ENCODE measurements around the gene AKT1S1.

AKT1S1 gene

DNA sequence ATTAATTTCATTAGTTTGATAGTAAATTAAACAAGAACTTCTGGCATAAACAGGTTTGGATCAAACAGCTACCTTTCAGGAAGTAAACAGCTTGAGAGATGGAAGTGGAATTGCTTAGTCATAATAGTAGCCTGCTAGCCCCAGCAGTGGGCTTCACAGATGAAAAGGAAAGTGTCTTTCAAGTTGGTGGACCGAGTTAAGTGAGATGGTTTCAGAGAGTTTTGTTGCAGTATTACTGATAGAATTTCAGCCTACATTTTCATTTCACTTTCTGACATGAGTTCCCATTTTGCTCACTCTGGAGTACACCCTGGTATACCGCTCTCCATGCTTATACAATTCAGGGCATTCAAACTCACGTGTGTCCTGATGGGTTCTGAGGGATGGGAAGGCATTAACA lies 28.2 kb downstream of the AKT1S1 start:
- DNase-seq = no peak
- TF ChIP-seq, protein P1, sequence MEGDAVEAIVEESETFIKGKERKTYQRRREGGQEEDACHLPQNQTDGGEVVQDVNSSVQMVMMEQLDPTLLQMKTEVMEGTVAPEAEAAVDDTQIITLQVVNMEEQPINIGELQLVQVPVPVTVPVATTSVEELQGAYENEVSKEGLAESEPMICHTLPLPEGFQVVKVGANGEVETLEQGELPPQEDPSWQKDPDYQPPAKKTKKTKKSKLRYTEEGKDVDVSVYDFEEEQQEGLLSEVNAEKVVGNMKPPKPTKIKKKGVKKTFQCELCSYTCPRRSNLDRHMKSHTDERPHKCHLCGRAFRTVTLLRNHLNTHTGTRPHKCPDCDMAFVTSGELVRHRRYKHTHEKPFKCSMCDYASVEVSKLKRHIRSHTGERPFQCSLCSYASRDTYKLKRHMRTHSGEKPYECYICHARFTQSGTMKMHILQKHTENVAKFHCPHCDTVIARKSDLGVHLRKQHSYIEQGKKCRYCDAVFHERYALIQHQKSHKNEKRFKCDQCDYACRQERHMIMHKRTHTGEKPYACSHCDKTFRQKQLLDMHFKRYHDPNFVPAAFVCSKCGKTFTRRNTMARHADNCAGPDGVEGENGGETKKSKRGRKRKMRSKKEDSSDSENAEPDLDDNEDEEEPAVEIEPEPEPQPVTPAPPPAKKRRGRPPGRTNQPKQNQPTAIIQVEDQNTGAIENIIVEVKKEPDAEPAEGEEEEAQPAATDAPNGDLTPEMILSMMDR (IDR thresholded peaks at IDR 0.05) = no peak
- peaks cover 26% of the 10 kb centered on the region for H3K9me3 Mint-ChIP-seq
- peaks cover 28% of the 10 kb centered on the region for H3K4me1 Mint-ChIP-seq
- H3K36me3 Mint-ChIP-seq (ENCODE audit: low read depth) = peaks cover 46% of the 10 kb centered on the region
- no peak overlapping the region for H3K27ac Mint-ChIP-seq
- H3K4me3 Mint-ChIP-seq = peak overlapping the region; percentile 19
- H3K27me3 Mint-ChIP-seq (ENCODE audit: low read depth, poor library complexity) = peaks cover 2% of the 10 kb centered on the region

DNA sequence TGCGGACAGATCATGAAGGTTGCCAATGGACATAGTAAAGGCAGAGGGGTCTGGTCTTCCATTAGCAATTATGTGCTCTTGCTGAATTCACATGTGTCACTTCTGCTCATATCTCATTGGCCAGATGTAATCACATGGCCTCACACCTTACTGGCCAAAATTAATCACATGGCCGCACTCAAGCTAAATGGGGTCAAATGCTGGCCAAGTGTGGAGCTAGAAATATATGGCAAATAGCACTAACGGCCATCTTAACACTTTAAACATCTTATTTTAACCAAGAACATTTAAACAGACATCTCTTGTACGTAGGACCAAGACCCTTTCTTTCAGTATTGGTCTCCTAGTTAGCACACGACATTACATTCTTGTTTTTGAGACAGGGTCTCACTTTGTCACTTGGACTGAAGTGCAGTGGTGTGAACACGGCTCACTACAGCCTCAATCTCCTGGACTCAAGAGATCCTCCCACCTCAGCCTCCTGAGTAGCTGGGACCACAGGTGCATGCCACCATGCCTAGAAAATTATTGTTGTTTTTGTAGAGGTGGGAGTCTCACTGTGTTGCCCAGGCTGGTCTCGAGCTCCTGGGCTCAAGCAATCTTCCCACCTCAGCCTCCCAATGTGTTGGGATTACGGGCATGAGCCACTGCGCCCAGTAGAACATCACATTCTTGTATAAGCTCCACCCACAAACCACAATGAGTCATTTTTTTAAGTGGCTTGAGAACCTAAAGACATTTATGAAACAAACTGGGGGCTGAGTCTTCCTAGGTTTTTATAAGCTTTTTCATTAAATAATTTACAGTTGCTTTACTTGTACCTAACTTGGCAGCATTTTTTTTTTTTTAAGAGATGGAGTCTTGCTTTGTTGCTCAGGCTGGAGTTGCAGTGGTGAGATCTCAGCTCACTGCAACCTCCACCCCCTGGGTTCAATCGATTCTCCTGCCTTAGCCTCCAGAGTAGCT lies 29.1 kb downstream of the AKT1S1 start:
- Mint-ChIP-seq H3K27ac (no peak overlapping the region), H3K9me3 (peaks cover 26% of the 10 kb centered on the region), H3K27me3 (ENCODE audit: low read depth, poor library complexity) (peaks cover 2% of the 10 kb centered on the region), H3K4me3 (no peak overlapping the region), H3K36me3 (ENCODE audit: low read depth) (peaks cover 47% of the 10 kb centered on the region), H3K4me1 (peaks cover 19% of the 10 kb centered on the region)
- TF ChIP-seq, protein P1 (IDR thresholded peaks at IDR 0.05) = no peak
- no peak for DNase-seq

DNA sequence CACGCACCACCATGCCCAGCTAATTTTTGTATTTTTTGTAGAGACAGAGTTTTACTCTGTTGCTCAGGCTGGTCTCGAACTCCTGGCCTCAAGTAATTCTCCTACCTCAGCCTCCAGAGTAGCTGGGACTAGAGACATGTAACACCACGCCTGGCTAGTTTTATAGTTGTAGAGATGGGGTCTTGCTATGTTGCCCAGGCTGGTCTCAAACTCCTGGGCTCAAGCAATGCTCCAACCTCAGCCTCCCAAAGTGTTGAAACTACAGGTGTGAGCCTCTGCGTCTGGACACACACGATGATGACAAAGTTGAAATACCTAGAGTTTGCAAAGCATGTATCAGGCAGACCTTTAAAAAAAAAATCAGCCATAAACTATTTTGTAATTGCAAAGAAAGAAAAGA lies 30.7 kb downstream of the AKT1S1 start:
- H3K9me3 Mint-ChIP-seq = peaks cover 26% of the 10 kb centered on the region
- H3K4me1 Mint-ChIP-seq = peaks cover 7% of the 10 kb centered on the region
- DNase-seq = no peak
- TF ChIP-seq, protein P1 (IDR thresholded peaks at IDR 0.05) = no peak
- H3K27ac Mint-ChIP-seq = no peak overlapping the region
- H3K27me3 Mint-ChIP-seq (ENCODE audit: low read depth, poor library complexity) = peaks cover 2% of the 10 kb centered on the region
- peaks cover 39% of the 10 kb centered on the region for H3K36me3 Mint-ChIP-seq (ENCODE audit: low read depth)
- no peak overlapping the region for H3K4me3 Mint-ChIP-seq

DNA sequence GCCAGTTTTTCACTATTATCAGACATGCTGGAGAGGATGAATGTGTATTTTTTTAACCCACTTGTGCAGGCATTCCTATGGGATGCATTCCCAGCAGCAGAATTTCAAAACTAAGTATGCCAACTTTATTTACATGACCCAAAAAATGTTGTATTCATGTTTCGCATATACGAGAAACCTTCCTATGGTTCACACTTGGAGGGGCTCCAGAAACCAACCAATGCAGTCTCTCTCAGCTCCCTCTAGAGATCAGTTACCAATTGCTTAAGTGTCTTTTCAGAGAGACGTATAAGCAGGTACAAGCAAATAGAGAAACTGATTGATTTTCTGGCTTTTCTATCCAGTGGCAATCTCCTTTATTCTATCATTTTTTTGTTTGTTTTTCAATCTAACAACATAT lies 31.7 kb downstream of the AKT1S1 start:
- Mint-ChIP-seq H3K36me3 (ENCODE audit: low read depth) (peaks cover 45% of the 10 kb centered on the region), H3K27ac (no peak overlapping the region), H3K27me3 (ENCODE audit: low read depth, poor library complexity) (peaks cover 2% of the 10 kb centered on the region), H3K4me1 (peaks cover 12% of the 10 kb centered on the region), H3K9me3 (peaks cover 26% of the 10 kb centered on the region), H3K4me3 (no peak overlapping the region)
- DNase-seq = no peak
- TF ChIP-seq, protein P1 (IDR thresholded peaks at IDR 0.05) = no peak

DNA sequence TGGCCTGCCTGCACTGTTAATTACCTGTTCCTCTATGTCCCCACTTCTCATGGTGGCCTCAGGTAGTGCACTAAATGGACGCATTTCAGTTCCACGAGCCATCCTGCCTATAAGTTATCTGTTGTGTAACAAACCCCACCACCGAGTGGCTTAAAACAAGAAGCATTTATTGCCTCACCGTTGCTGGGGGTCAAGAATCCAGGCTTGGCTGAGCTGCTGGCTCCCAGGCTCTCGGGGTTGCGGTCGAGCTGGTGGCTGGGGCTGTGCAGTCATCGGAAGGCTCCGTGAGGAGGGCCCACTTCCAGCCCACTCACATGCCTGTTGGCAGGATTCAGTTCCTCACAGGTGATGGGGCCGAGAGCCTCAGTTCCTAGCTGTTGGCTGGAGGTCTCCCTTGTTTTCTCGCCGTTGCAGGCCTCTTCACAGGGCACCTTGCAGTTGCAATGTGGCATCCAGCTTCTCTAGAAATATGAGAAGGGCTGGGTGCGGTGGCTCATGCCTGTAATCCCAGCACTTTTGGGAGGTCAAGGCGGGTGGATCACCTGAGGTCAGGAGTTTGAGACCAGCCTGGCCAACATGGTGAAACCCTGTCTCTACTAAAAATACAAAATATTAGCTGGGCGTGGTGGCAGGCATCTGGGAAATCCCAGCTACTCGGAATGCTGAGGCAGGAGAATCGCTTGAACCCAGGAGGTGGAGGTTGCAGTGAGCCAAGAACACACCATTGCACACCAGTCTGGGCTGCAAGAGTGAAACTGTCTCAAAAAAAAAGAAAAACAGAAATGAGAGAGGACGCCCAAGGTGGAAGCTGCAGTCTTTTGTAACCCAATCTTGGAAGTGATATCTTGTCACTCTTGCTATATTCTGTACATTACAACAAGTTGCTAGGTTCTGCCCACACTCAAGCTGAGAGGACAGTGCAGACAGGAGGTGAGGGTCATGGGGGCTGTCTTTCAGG lies 32.7 kb downstream of the AKT1S1 start:
- H3K36me3 Mint-ChIP-seq (ENCODE audit: low read depth) = peaks cover 46% of the 10 kb centered on the region
- H3K9me3 Mint-ChIP-seq = peaks cover 18% of the 10 kb centered on the region
- H3K4me1 Mint-ChIP-seq = peaks cover 7% of the 10 kb centered on the region
- no peak for DNase-seq
- TF ChIP-seq, protein P1 (IDR thresholded peaks at IDR 0.05) = no peak
- H3K27me3 Mint-ChIP-seq (ENCODE audit: low read depth, poor library complexity) = no peaks in the 10 kb centered on the region
- no peak overlapping the region for H3K4me3 Mint-ChIP-seq
- H3K27ac Mint-ChIP-seq = no peak overlapping the region
